NCI-H226 (cell line): ENCODE data around the gene LRP2.
"Not testable (repeated sequence)": the region's sequence is repeated elsewhere in the genome, so short reads cannot be mapped to it uniquely, and the experiment has no call there.

Source experiments
- DNase-seq: peaks from one replicate; pipeline ENCODE4 v3.0.0-alpha.2; 2015

LRP2 gene

GRCh38 chr2:169172151-169172735, 190.1 kb downstream of the LRP2 start:
- DNase-seq, result peak; percentile 18

- DNase-seq, result no peak
Observed at GRCh38 chr2:169165791-169166190, 196.5 kb downstream of the LRP2 start.

- DNase-seq, result no peak
Observed at GRCh38 chr2:169164311-169164710, 198.0 kb downstream of the LRP2 start.

- DNase-seq, result no peak
Observed at GRCh38 chr2:169162613-169163012, 199.7 kb downstream of the LRP2 start.

- DNase-seq, result no peak
Observed at GRCh38 chr2:169160926-169161481, 201.3 kb downstream of the LRP2 start.

DNA sequence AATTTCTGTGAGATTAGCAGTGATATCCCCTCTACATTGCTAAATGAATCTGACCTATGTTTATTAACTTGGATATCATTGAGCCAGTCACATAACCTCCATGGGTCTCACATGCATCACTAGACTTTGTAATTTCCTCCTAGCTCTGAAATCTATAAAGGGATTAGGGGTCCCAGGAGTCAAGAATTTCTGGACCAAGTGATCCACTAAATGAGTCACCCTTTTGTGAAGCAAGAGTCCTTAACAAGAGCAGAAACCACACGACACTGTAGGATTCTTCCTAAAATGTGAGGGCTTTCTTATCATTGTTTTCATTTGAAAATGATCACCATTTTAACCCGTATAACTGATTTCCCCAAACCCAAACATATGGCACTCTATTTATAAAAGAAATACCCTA, 202.6 kb downstream of the LRP2 start:
- DNase-seq, result no peak

GRCh38 chr2:169158874-169159273, 203.5 kb downstream of the LRP2 start:
- no peak for DNase-seq

GRCh38 chr2:169146220-169146619, 216.1 kb downstream of the LRP2 start:
- DNase-seq, result no peak

DNA sequence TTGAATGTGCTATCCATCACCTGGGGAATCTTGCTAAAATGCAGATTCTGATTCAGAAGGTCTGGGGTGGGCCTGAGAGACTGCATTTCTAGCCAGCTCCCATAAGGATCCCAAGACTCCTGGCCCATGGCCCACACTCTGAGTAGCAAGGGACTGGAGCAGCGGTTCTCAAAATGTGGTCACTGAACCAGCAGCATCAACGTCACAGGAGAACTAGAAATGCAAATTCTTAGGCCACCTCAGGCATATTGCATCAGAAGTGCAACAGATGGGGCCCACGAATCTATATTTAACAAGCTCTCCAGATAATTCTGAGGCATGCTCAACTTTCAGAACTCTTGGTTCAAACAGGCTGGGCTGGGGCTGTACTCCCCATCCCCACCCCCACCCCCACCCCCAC, 218.3 kb downstream of the LRP2 start:
- DNase-seq, result no peak

DNA sequence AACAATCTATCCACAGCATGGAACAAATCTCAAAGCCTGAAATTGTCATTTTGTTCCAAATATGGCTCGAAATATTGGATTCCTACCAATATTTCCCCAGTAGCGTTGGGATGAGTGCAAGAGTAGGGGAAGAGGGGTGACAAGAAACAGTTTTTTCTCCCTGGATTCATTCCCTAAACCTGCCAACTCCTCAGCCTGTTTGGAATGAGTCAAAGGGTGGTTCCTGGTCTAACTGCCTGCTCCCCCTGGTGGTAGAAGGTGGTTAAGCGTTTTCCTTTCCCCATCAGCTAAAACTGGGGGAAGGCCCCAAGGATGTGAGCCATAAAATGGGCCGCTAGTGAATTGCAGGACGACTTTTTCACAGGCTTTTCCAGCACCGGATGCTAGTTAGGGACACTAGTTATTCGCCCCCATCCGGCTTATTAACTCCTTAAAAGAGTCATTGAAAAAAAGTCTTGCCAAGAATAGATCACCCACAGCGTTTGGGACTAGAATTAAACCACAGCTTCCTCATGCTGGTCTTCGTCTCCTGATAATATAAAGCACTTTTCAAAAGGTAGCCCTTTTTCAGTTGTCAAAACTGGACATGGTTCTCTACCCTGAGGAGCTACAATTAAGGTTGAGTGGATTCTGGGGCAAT, 220.5 kb downstream of the LRP2 start:
- peak; percentile 54 for DNase-seq

DNA sequence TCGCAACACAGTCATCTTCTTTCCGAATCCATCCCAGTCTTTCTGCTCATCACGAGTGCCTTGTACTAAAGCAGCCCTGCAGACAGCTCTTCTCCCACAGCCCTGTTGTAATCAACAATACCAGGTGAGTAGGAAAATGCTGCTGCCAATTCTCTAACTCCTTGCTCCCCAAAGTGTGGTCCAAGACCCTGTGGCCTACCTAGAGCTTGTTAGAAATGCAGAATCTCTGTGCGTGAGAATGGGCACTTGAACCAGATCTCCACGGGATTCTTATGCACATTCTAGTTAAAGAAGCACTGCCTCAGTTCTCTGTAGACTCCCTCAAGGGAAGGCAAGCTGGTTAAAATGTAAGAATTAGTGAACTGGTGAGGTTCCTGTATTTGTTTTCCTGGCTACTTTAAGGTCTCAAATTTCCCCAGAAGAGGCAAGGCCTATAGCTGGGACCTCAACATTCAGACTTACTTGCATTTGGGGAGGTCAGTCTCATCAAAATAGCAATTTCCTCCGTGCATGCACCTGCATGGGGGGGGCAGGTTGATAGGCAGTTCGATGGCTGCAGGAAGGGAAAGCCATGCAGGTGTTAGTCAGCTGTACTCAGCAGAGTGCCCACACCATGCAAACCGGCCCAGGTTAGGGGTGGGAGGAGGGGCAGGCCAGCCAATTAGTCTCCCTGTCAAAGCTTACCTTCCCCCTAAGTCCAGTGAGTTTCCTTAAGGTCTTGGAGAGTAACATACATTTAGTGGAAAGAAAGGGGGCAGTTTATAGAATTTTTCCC, 222.2 kb downstream of the LRP2 start:
- DNase-seq, result no peak

- no peak for DNase-seq
Observed at GRCh38 chr2:169139145-169139544, 223.2 kb downstream of the LRP2 start.

DNA sequence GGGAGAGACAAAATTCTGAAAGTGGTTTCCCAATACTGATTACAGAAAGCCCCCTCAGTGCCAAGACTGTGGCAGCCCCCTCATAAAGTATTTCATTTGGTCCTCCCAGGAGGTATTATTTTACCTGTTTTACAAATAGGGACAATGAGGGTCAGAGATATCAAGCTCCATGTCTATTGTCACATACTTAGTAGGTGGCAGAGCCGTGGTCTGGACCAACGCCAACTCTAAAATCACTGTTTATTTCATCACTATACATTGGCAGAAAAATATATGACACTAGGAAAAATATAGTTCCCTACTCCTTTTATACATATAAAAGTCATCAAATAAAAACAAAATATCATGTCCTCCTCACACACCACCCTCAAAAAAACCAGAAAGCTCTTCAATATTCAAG, 224.4 kb downstream of the LRP2 start:
- DNase-seq, result no peak

DNA sequence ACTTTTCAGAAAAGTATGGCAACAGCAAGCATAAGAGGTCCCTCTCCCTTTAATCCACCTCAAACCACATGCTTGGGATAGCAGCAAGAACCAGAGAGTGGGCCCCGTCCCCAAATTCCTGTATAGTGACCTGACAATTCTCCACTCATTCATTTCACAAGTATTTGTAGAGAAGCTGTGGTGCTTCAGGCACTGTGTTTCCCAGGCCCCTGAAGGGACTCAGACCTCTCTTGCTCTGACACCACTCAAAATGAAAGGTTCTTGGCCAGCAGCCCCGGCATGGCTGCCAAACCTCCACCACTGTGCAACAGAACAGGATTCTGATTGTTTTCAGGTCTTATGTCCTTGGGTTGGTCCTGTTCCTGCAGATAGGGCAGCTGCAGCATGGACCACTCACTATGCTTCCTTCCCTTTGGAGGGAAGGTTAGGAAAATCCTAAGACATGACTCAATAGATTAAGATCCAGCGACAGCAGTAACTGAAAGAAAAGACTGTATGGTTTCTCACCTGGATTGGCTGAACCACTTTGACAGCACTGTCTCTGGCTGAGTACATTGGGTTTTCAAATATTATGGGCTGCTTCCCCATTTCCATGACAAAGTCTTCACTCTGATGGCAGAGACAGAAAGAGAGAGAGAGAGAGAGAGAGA, 225.3 kb downstream of the LRP2 start:
- no peak for DNase-seq

DNA sequence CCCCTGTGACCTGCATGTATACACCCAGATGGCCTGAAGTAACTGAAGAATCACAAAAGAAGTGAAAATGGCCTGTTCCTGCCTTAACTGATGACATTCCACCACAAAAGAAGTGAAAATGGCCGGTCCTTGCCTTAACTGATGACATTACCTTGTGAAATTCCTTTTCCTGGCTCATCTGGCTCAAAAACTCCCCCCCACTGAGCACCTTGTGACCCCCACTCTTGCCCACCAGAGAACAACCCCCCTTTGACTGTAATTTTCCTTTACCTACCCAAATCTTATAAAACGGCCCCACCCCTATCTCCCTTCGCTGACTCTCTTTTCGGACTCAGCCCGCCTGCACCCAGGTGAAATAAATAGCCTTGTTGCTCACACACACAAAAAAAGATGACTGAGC, 225.9 kb downstream of the LRP2 start:
- not testable (repeated sequence) for DNase-seq

DNA sequence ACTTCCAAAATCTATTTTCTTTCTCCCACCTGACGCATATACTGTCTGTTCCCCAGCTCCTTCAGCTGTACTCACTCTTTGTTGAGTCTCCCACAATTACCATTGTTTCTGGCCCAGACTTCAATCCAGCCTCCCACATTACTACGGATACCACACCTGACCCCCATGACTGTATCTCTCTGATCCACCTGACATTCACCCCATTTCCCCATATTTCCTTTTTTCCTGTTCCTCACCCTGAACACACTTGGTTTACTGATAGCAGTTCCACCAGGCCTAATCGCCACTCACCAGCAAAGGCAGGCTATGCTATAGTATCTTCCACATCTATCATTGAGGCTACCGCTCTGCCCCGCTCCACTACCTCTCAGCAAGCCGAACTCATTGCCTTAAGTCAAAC, 228.1 kb downstream of the LRP2 start:
- not testable (repeated sequence) for DNase-seq

- peak; percentile 32 for DNase-seq
Observed at GRCh38 chr2:169131587-169132512, 230.5 kb downstream of the LRP2 start.

DNA sequence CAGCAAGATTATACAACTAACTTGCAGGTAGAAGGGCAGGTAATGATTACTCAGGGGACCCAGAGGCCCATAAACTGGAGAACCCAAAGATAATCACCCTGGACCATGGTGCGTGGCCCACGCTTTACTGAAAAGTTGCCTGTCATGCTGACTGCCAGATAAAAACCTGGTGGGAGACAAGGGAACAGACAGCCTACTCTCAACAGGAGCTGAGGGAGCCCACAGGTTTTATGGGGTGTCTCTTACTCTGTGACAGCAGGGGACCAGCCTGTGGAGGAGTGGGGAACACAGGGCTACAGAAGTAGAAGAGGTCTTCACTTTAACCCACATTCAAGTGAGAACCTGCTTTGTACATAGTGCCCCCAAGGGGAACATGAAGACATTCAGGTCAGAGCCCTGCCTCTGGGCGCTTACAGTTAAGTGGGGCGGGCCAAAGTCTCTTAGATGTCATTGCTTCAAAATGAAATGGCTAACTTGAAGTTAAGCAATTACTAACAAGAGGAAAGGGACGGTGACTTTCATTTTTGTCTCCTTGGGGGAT, 232.6 kb downstream of the LRP2 start:
- DNase-seq, result no peak

- no peak for DNase-seq
Observed at GRCh38 chr2:169119851-169120250, 242.5 kb downstream of the LRP2 start.

DNA sequence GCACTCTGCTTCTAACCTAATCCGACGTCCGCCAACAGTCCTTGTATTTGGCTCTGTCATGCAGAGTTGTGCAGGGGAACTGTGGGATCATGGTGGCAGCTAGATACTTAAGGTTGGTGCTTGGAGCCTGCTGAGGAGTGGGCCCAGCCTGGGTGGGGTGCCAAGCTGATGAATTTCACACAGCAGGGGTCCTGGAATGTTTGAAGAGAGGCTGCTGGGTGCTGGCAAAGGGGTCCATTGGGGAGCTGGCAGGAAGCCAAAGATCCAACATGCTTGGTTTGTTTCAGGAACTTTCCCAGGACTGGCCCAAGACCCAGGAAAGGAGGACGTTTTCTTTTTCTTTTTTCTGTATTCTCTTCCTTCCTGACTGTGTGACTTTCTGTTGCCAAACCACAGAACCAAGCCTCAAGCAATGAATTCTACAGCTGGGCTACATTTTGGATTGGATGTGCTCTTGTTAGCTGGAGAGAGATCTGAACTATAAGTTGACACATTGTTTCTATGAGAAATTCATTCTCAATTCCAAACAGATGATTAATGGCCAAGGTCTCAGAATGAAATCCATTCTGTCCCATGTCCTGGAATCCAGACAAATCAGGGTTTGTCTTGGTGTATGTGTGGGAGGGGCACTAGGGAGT, 243.1 kb downstream of the LRP2 start:
- DNase-seq, result no peak

DNA sequence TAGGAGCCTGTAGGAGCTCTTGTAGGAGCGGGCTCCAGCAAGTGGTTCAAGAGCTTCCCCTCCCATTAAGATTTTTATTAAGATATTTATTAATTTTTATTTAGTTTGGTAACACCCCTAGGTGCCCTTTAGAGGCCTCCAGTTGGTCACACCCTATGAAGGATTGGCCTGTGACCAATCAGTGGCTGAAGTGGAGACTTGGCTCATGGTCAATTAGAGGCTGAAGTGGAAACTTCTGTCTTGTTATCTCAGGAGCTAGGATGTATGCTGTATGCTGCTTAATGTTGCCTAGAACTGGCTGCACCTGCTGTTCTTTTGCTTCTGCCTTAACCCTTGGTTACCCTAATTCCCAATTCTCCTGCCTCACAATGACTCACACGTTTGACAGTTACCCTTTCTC, 244.3 kb downstream of the LRP2 start:
- no peak for DNase-seq

- no peak for DNase-seq
Observed at GRCh38 chr2:169116993-169117392, 245.3 kb downstream of the LRP2 start.
